DOHH2 (cell line): ENCODE data around the gene CNPY3.

Experiments
- EZH2phosphoT487 ChIP-seq: fragments of 200-600 bp; sonication (generic); IDR thresholded peaks from 2 replicates; pipeline ENCODE4 v1.6.1; 2017; ENCODE audit warnings: borderline replicate concordance, mild to moderate bottlenecking, antibody characterized with exemption, low read length, moderate library complexity, mixed read lengths
- TF ChIP-seq, protein P1 (sequence below): fragments of 200-600 bp; sonication (generic); IDR thresholded peaks from one replicate; pipeline ENCODE4 v1.5.1; 2014; ENCODE audit warnings: antibody characterized with exemption, mild to moderate bottlenecking, low read depth, low read length; ENCODE audit not compliant: poor library complexity, severe bottlenecking

- TF ChIP-seq, protein P1, sequence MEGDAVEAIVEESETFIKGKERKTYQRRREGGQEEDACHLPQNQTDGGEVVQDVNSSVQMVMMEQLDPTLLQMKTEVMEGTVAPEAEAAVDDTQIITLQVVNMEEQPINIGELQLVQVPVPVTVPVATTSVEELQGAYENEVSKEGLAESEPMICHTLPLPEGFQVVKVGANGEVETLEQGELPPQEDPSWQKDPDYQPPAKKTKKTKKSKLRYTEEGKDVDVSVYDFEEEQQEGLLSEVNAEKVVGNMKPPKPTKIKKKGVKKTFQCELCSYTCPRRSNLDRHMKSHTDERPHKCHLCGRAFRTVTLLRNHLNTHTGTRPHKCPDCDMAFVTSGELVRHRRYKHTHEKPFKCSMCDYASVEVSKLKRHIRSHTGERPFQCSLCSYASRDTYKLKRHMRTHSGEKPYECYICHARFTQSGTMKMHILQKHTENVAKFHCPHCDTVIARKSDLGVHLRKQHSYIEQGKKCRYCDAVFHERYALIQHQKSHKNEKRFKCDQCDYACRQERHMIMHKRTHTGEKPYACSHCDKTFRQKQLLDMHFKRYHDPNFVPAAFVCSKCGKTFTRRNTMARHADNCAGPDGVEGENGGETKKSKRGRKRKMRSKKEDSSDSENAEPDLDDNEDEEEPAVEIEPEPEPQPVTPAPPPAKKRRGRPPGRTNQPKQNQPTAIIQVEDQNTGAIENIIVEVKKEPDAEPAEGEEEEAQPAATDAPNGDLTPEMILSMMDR: no peak
- no peak for TF ChIP-seq EZH2phosphoT487
Measured at GRCh38 chr6:42933205-42933604, 3.9 kb downstream of the CNPY3 start.
